NCI-H2081 treated with DMSO at 0.1 percent for 48 hours (cell line): Measurements from ENCODE around the gene ZNHIT3.
A peak's percentile ranks its signal among the peaks of the same experiment; 100 is the strongest.
"Not testable (repeated sequence)": the region's sequence is repeated elsewhere in the genome, so short reads cannot be mapped to it uniquely, and the experiment has no call there.

Experiments
- DNase-seq: peaks from one replicate; lab custom pipeline; 2025; lab: John Stamatoyannopoulos, UW

Gene ZNHIT3

DNA sequence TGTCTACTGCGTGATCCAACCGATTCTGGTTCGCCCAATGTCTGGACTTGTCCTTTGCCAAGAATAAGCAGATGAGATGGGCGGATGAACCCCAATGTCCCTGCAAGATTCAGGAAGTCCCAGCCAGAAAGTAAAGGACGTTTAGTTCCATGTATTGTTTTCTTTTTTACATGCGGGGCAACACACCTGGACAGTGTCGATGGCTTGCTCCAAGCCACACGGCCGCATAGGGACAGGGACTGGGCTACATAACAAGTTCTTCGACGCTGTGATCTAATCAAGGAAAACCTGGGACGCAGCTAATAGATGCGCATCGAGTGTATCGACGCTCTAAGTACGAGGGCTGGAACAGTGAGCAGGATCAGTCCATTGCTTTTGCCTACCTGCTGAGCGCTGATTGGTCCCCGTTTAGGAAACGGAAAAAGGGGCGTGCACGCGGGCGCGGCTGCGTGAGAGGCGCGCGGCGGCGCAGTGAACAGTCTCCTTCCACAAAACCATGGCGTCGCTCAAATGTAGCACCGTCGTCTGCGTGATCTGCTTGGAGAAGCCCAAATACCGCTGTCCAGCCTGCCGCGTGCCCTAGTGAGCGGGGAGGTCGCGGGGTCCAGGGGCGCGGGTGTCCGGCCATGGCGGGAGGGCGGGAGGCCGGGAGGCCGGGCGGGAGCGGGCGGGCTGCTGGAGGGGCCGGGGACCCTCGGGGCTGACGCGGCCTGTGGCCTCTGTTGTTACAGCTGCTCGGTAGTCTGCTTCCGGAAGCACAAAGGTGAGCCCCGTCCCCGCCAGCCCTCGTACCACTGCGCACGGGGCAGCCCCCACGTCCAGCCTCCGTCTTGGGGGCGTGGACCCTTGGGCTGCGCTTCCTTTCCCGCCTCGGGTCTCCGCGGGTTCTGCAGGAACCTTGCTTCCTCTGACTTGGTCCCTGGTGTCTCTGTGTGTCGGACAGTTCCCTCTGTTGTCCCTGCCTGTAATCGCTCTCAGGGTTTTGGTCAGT, at the start of gene ZNHIT3:
Gene ZNHIT3, plus strand, starts transcription at position 478 of the 991 bp plus-strand sequence. Its CDS starts 19 bp downstream, at position 497.
- peak; percentile 92 for DNase-seq

- DNase-seq = not testable (repeated sequence)
These were observed 44.7 kb upstream of the ZNHIT3 start for GRCh38 chr17:36441792-36442191.

GRCh38 chr17:36443777-36444176, 42.7 kb upstream of the ZNHIT3 start:
- DNase-seq = no peak

GRCh38 chr17:36449997-36450396, 36.5 kb upstream of the ZNHIT3 start:
- not testable (repeated sequence) for DNase-seq

DNA sequence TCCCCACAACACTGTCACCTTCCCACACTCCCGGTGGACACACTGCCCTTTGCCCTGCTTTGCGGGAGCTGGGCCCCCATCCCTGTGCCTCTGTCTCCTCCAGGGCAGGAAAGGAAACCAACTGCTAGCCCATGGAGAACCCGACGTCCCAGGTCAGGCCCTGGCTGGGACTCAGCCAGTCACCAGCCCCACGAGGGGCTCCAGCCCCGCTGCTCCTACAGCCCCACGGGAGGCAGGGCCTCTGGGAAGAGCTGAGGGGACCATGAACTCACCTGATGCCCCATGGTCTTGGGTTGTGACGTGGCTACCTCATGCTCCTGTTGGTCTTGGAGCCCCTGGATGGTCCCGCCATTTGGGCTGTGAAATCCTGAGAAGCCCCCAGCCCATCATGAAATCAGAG, 33.6 kb upstream of the ZNHIT3 start:
- DNase-seq = not testable (repeated sequence)

DNA sequence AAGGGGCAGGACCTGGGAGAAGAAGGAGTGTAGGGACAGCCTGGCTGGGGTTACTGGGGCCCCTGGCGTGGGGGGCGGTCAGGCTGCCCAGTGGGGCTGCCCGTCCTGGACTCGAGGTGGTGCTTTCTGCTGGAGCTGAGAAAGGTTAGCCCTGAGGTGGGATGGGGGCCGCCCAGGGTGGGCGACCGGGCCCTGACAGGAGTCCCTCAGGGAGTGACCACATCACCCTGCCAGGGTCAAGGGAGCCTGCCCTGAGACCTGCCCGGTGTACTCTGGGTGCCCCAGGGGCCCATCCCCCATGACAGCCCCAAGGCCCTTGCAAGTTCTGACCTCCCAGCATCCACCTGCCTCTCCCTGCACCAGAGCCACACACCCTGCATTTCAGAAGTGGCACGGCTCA, 28.8 kb upstream of the ZNHIT3 start:
- DNase-seq = not testable (repeated sequence)

GRCh38 chr17:36459045-36459444, 27.4 kb upstream of the ZNHIT3 start:
- DNase-seq = no peak

GRCh38 chr17:36459601-36460000, 26.9 kb upstream of the ZNHIT3 start:
- no peak for DNase-seq

- DNase-seq = no peak
These were observed 26.1 kb upstream of the ZNHIT3 start for GRCh38 chr17:36460265-36460937.

GRCh38 chr17:36461330-36462110, 25.0 kb upstream of the ZNHIT3 start:
- no peak for DNase-seq

DNA sequence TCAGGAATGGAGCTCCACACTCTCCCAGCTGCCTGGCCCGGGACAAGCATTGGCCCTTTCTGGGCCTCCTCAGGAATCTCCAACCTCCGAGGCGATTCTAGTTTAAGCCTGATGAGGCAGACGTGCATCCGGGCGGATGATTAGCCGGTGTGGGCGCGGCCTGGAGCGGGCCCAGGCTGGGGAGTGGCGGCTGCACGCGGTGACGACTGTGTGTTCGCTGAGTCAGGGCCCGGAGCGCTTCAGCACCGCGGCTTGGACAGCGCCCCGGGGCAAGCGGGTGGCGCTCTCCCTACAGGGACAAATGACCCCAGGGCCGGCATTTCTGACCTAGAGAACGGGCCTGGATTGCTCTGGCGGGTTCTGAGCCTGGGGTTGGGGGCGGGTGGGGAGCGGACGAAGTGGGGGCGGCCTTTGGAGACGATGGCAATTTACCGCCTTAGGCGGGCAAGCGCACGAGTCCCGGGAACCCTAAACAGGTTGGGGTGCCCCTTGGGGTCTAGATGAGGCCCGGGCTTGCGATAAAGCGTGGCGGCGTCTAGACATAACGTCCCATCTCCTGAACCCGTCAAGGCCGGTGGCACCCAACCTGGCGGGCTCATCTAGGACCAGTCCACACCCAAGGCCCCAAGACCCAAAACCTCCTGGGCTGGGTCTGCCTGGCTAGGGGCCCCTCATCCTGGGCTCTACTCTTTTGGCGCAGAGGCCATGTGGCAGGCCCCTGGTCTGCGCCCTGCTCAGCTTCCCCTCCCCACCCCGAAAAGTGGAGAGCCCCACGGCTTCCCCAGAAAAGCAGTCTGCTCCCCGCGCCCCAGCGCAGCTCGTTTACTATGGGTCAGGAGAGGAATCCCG, 22.3 kb upstream of the ZNHIT3 start:
- no peak for DNase-seq

DNA sequence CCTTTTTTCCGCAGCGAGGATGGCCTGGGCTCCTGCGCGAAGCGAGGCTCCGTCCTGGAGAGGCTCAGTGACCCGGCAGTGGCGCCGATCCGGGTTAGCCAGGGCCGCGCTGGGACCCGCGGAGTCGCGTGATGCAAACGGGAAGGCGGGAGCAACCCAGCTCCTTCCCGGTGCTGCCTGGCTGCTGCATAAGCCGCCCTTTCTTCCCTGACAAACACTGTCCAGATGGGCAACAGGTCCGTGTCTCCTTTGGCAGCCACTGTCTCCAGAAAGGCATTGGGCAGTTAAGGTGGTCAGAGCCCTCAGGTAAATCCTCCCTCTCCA, 21.8 kb upstream of the ZNHIT3 start:
- DNase-seq = no peak

DNA sequence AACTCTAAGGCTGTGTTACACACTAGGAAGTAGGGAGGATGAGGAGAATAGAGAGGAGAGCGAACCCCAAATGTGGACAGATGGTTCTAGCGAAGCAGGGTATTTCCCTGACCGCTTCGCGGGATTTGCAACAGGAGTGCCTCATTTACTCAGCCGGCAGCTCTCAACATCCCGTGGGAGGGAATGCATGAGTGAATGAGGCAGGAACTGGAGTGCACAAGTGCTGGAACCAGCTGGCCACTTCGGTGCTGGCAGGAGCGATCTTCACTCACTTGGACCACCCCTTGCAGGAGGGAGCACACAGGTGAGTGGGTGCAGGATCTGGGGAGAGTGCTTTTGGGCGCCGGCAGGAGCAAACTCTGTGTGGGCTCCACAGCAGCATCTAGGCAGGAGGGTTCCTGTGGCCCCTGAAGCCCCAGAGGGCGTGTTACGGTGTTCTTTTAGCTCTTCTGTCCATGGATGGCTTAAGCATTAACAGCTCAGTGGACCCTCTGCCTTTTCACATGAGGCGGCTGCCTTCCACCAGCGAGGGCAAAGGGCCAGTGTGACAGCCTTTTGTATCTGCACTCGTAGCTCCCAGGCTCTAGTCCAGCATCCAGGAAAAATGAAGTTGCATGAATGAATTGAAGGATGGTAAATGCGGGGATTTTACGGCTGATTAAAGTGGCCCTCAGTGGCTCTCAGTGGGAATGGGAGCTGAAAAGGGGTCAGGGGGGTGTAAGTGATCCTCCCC, 17.4 kb upstream of the ZNHIT3 start:
- DNase-seq = no peak

- no peak for DNase-seq
These were observed 16.7 kb upstream of the ZNHIT3 start for GRCh38 chr17:36469733-36470132.

GRCh38 chr17:36470499-36470898, 16.0 kb upstream of the ZNHIT3 start:
- no peak for DNase-seq

DNA sequence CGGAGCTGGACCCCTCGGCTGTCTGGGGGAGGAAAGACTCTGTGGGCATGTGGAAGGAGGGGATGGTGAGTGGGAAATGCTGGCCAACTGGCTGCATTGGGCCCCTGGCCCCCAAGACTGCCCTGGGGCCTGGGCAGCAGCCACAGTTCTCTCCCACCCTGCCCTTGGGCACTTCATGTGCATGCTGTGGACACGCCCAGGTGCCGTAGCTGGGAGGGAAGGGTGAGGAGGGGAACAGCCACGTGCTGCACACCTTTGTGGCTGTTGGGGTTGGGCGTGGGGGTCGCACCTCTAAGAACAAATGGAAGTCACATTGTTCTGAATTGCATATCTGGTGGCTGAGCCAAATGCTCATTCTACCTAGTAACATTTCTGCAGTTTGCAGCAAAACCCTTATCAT, 11.9 kb upstream of the ZNHIT3 start:
- DNase-seq = no peak

DNA sequence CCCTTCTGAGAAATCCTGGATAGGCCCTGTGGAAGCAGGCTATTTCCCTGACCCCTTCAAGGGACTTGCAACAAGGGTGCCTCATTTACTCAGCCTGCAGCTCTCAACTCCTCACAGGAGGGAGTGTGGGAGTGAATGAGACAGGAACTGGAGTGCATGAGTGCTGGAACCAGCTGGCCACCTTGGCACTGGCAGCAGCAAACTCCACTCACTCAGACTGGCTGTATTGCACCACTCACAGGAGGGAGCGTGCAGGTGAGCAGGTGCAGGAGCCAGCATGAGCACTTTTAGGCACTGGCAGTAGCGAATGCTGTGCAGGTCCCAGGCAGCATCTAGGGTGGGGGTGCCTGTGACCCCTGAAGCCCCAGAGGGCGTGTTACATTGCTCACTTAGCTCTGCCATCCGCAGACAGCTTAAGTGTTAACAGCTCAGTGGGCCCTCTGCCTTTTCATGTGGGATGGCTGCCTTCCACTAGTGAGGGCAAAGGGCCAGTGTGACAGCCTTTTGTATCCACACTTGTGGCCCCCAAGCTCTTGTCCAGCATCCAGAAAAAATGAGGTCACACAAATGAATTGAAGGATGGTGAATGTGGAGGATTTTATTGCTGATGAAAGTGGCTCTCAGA, 11.0 kb upstream of the ZNHIT3 start:
- no peak for DNase-seq

- DNase-seq = no peak
These were observed 4.7 kb upstream of the ZNHIT3 start for GRCh38 chr17:36481829-36482228.

GRCh38 chr17:36482611-36483504, 3.6 kb upstream of the ZNHIT3 start:
- no peak for DNase-seq
